HepG2 (cell line): Measurements from ENCODE around the gene NOL4L. TPM values are rescaled to one million over a fixed set of nuclear protein-coding genes. Genes with fewer than 3 reads are reported as not detected.
A peak's percentile ranks its signal among the peaks of the same experiment; 100 is the strongest.

Experiments
- ARID2 ChIP-seq: sonication (generic); formaldehyde crosslinking; IDR thresholded peaks from 2 replicates; pipeline ENCODE4 v1.8.1; 2022; ENCODE audit warnings: mild to moderate bottlenecking, missing genetic modification reagents, borderline replicate concordance
- BRD4 ChIP-seq: sonication (generic); formaldehyde crosslinking; IDR thresholded peaks from 2 replicates; pipeline ENCODE4 v1.4.0; 2020; ENCODE audit warnings: missing genetic modification reagents
- CREB1 ChIP-seq, 2 experiments: fragments of 450-650 bp in 1 of 2; IDR thresholded peaks; 2 replicates each; pipeline ENCODE4 v1.6.1; 2016 to 2017; ENCODE audit warnings: control low read depth in 1 of 2, mild to moderate bottlenecking in 1 of 2, missing compliant biosample characterization in 1 of 2, missing genetic modification characterization in 1 of 2
- GABPA ChIP-seq, 2 experiments: IDR thresholded peaks; 2 replicates each; pipeline ENCODE4 v1.6.1; 2011 to 2016; ENCODE audit warnings: low read depth in 2 of 2, low read length in 1 of 2, missing biosample characterization in 1 of 2, missing genetic modification characterization in 1 of 2
- MTA3 ChIP-seq: sonication (generic); formaldehyde crosslinking; IDR thresholded peaks from 2 replicates; pipeline ENCODE4 v1.4.0; 2020; ENCODE audit warnings: missing genetic modification reagents
- U2AF2 ChIP-seq: fragments of 200-400 bp; formaldehyde crosslinking; IDR thresholded peaks from 2 replicates; pipeline ENCODE4 v1.6.1; 2017; ENCODE audit warnings: low read depth, mild to moderate bottlenecking, low read length
- YY1 ChIP-seq: IDR thresholded peaks from 2 replicates; pipeline ENCODE4 v1.6.1; 2011; ENCODE audit warnings: low read length, low read depth, moderate library complexity, mild to moderate bottlenecking; ENCODE audit not compliant: insufficient read depth, insufficient replicate concordance
- ZBTB20 ChIP-seq: sonication (generic); formaldehyde crosslinking; IDR thresholded peaks from 2 replicates; pipeline ENCODE4 v1.8.1; 2023; ENCODE audit warnings: missing genetic modification reagents, low read depth, mild to moderate bottlenecking, borderline replicate concordance
- ZBTB42 ChIP-seq: sonication (generic); formaldehyde crosslinking; IDR thresholded peaks from 2 replicates; pipeline ENCODE4 v1.5.0; 2020; ENCODE audit warnings: mild to moderate bottlenecking, missing genetic modification reagents
- ZEB1 ChIP-seq: IDR thresholded peaks from 2 replicates; pipeline ENCODE4 v1.6.1; 2012; ENCODE audit warnings: mild to moderate bottlenecking, low read depth, inconsistent platforms; ENCODE audit not compliant: insufficient replicate concordance
- ZNF225 ChIP-seq: sonication (generic); formaldehyde crosslinking; IDR thresholded peaks from 2 replicates; pipeline ENCODE4 v1.4.0; 2020; ENCODE audit warnings: mild to moderate bottlenecking, missing genetic modification reagents
- ZNF292 ChIP-seq: sonication (generic); formaldehyde crosslinking; IDR thresholded peaks from 2 replicates; pipeline ENCODE4 v1.8.1; 2022; ENCODE audit warnings: mild to moderate bottlenecking, low read depth, missing genetic modification reagents, borderline replicate concordance
- polyA plus RNA-seq, 8 experiments: library from polyadenylated mRNA; depleted of rRNA in 3 of 8; stranded (reverse) in 7 of 8; unstranded in 1 of 8; fragments of >200 nt; fragmentation: Illumina TruSeq in 4 of 8; extraction: Trizol in 4 of 8; gene quantifications; 2 replicates each; pipeline versions ENCODE4 v1.2.1 to v1.2.3, GENCODE V29; 2011 to 2016; ENCODE audit warnings: low read depth in 4 of 8, missing spikeins in 1 of 8, mixed read lengths in 1 of 8; ENCODE audit not compliant: insufficient read depth in 1 of 8
- total RNA-seq, 5 experiments: library from RNA; depleted of rRNA; stranded (reverse); fragments of >200 nt; fragmentation: Illumina TruSeq; extraction: Trizol; gene quantifications; 2 replicates each; pipeline ENCODE4 v1.2.3, GENCODE V29; 2016; ENCODE audit warnings: low read depth in 1 of 5
- TF ChIP-seq, protein P1 (sequence below): IDR thresholded peaks from 2 replicates; pipeline ENCODE4 v1.6.1; 2016; ENCODE audit warnings: low read depth, control low read depth
- TF ChIP-seq, protein P2 (sequence below): sonication (generic); formaldehyde crosslinking; IDR thresholded peaks from 2 replicates; pipeline ENCODE4 v1.4.0; 2020; ENCODE audit warnings: missing genetic modification reagents
- TF ChIP-seq, protein P3 (sequence below): sonication (generic); formaldehyde crosslinking; IDR thresholded peaks from 2 replicates; pipeline ENCODE4 v1.4.0; 2020; ENCODE audit warnings: mild to moderate bottlenecking, missing genetic modification reagents
- TF ChIP-seq, protein P4 (sequence below): sonication (generic); formaldehyde crosslinking; IDR thresholded peaks from 2 replicates; pipeline ENCODE4 v1.4.0; 2020; ENCODE audit warnings: missing genetic modification reagents, borderline replicate concordance
- TF ChIP-seq, protein P5 (sequence below): sonication (generic); formaldehyde crosslinking; IDR thresholded peaks from 2 replicates; pipeline ENCODE4 v1.5.0; 2020; ENCODE audit warnings: missing genetic modification reagents
- TF ChIP-seq, protein P6 (sequence below): sonication (generic); formaldehyde crosslinking; IDR thresholded peaks from 2 replicates; pipeline ENCODE4 v1.5.0; 2020; ENCODE audit warnings: missing genetic modification reagents

The NOL4L gene
- total and polyA plus RNA-seq, 2 of the 13 experiments (the other 11 are each of a cell fraction or from before 2014, with no cell fraction given) = 16.6 to 35.4 TPM

DNA sequence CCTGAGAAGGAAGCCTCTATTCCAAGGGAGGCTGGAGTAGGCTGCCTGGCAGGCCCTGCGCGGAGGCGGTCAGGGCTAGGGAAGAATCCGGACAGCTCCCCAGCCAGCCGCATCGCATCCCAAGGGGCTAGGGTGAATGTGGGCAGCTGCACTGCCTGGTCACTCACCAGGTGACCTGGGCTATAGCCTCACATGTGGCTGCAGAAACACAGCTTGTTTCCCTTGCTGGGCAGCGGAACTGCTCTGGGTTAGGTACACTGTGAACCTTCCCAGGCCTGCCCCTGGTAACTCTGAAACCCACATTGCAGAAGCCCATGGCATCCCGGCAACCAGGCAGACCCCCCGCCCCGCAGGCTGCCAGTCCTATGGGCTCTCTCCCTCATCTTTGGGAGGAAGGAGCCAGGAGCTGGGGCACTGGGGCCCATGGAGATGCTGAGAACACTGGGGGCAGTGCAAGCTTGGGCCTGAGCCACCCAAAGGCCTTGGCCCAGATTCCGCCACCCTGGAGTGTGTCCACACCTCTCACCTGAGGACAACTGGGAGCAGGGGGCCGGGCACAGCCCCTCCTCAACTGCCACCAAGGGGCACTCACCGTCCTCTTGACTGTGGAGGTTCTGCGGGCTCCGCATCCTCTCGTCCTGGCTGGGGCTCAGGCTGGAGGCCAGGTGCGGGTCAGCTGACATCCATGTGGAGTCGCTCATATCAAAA lies 111.0 kb downstream of the NOL4L start (continued):
- TF ChIP-seq, protein P1, sequence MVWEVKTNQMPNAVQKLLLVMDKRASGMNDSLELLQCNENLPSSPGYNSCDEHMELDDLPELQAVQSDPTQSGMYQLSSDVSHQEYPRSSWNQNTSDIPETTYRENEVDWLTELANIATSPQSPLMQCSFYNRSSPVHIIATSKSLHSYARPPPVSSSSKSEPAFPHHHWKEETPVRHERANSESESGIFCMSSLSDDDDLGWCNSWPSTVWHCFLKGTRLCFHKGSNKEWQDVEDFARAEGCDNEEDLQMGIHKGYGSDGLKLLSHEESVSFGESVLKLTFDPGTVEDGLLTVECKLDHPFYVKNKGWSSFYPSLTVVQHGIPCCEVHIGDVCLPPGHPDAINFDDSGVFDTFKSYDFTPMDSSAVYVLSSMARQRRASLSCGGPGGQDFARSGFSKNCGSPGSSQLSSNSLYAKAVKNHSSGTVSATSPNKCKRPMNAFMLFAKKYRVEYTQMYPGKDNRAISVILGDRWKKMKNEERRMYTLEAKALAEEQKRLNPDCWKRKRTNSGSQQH (CRISPR knock-in tag) = no peak
- TF ChIP-seq U2AF2 = no peak
- no peak for TF ChIP-seq BRD4 (CRISPR knock-in tag)
- TF ChIP-seq, protein P2, sequence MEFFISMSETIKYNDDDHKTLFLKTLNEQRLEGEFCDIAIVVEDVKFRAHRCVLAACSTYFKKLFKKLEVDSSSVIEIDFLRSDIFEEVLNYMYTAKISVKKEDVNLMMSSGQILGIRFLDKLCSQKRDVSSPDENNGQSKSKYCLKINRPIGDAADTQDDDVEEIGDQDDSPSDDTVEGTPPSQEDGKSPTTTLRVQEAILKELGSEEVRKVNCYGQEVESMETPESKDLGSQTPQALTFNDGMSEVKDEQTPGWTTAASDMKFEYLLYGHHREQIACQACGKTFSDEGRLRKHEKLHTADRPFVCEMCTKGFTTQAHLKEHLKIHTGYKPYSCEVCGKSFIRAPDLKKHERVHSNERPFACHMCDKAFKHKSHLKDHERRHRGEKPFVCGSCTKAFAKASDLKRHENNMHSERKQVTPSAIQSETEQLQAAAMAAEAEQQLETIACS (CRISPR knock-in tag) = no peak
- TF ChIP-seq ZEB1 = no peak
- no peak for TF ChIP-seq ZBTB20
- no peak for TF ChIP-seq ZBTB42 (CRISPR knock-in tag)
- TF ChIP-seq ZNF225 (CRISPR knock-in tag) = no peak
- TF ChIP-seq, protein P3, sequence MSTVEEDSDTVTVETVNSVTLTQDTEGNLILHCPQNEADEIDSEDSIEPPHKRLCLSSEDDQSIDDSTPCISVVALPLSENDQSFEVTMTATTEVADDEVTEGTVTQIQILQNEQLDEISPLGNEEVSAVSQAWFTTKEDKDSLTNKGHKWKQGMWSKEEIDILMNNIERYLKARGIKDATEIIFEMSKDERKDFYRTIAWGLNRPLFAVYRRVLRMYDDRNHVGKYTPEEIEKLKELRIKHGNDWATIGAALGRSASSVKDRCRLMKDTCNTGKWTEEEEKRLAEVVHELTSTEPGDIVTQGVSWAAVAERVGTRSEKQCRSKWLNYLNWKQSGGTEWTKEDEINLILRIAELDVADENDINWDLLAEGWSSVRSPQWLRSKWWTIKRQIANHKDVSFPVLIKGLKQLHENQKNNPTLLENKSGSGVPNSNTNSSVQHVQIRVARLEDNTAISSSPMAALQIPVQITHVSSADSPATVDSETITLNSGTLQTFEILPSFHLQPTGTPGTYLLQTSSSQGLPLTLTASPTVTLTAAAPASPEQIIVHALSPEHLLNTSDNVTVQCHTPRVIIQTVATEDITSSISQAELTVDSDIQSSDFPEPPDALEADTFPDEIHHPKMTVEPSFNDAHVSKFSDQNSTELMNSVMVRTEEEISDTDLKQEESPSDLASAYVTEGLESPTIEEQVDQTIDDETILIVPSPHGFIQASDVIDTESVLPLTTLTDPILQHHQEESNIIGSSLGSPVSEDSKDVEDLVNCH (CRISPR knock-in tag) = no peak
- TF ChIP-seq, protein P4, sequence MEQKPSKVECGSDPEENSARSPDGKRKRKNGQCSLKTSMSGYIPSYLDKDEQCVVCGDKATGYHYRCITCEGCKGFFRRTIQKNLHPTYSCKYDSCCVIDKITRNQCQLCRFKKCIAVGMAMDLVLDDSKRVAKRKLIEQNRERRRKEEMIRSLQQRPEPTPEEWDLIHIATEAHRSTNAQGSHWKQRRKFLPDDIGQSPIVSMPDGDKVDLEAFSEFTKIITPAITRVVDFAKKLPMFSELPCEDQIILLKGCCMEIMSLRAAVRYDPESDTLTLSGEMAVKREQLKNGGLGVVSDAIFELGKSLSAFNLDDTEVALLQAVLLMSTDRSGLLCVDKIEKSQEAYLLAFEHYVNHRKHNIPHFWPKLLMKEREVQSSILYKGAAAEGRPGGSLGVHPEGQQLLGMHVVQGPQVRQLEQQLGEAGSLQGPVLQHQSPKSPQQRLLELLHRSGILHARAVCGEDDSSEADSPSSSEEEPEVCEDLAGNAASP = no peak
- TF ChIP-seq MTA3 = no peak
- TF ChIP-seq, protein P5, sequence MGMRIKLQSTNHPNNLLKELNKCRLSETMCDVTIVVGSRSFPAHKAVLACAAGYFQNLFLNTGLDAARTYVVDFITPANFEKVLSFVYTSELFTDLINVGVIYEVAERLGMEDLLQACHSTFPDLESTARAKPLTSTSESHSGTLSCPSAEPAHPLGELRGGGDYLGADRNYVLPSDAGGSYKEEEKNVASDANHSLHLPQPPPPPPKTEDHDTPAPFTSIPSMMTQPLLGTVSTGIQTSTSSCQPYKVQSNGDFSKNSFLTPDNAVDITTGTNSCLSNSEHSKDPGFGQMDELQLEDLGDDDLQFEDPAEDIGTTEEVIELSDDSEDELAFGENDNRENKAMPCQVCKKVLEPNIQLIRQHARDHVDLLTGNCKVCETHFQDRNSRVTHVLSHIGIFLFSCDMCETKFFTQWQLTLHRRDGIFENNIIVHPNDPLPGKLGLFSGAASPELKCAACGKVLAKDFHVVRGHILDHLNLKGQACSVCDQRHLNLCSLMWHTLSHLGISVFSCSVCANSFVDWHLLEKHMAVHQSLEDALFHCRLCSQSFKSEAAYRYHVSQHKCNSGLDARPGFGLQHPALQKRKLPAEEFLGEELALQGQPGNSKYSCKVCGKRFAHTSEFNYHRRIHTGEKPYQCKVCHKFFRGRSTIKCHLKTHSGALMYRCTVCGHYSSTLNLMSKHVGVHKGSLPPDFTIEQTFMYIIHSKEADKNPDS (CRISPR knock-in tag) = 0 out of 2 replicates have a peak, but pooled peaks have one; percentile 9
- peak; percentile 51; the same call in 1 of the 2 replicates for TF ChIP-seq ARID2
- no peak for TF ChIP-seq ZNF292
- TF ChIP-seq, protein P6, sequence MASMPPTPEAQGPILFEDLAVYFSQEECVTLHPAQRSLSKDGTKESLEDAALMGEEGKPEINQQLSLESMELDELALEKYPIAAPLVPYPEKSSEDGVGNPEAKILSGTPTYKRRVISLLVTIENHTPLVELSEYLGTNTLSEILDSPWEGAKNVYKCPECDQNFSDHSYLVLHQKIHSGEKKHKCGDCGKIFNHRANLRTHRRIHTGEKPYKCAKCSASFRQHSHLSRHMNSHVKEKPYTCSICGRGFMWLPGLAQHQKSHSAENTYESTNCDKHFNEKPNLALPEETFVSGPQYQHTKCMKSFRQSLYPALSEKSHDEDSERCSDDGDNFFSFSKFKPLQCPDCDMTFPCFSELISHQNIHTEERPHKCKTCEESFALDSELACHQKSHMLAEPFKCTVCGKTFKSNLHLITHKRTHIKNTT (CRISPR knock-in tag) = no peak
- no peak for TF ChIP-seq YY1
- no peak for TF ChIP-seq CREB1 (IDR thresholded peaks at IDR 0.05)
- no peak for TF ChIP-seq CREB1 (CRISPR knock-in tag; IDR thresholded peaks at IDR 0.05)
- TF ChIP-seq GABPA (IDR thresholded peaks at IDR 0.05; ENCODE audit: low read depth, low read length) = no peak
- TF ChIP-seq GABPA (CRISPR knock-in tag; IDR thresholded peaks at IDR 0.05; ENCODE audit: low read depth) = no peak
